Cardiac muscle cell (in vitro differentiated cells and primary cell): ENCODE measurements around the gene ATP6V0C. TPM values are rescaled to one million over a fixed set of nuclear protein-coding genes. Genes with fewer than 3 reads are reported as not detected.
A peak's percentile ranks its signal among the peaks of the same experiment; 100 is the strongest.

Experiments used
- DNase-seq, 2 donors: peaks; one replicate each; pipeline versions ENCODE4 v3.0.0 to v3.0.0-alpha.2; 2010 to 2017; ENCODE audit warnings: low read depth in 1 of 2, low spot score in 1 of 2
- H3K27ac ChIP-seq: fragments of 200-600 bp; sonication (generic); 2 replicates; pipeline ENCODE4 v1.5.1; 2016
- H3K27me3 ChIP-seq: fragments of 200-600 bp; sonication (generic); 2 replicates; pipeline ENCODE4 v1.6.0; 2016; ENCODE audit warnings: control low read depth
- H3K36me3 ChIP-seq: fragments of 200-600 bp; sonication (generic); 2 replicates; pipeline ENCODE4 v1.5.1; 2016; ENCODE audit warnings: control low read depth
- H3K4me1 ChIP-seq: fragments of 200-600 bp; sonication (generic); 2 replicates; pipeline ENCODE4 v1.8.1; 2017; ENCODE audit warnings: low read depth, mild to moderate bottlenecking, mixed run types
- H3K4me3 ChIP-seq: fragments of 200-600 bp; sonication (generic); 2 replicates; pipeline ENCODE4 v1.5.1; 2016; ENCODE audit warnings: mild to moderate bottlenecking
- H3K9me3 ChIP-seq: fragments of 200-600 bp; sonication (generic); 2 replicates; pipeline ENCODE4 v1.5.1; 2017; ENCODE audit warnings: low read depth, mild to moderate bottlenecking, control low read depth
- CTCF ChIP-seq: IDR thresholded peaks from 2 replicates; pipeline ENCODE4 v1.5.1; 2012; ENCODE audit warnings: low read depth, mild to moderate bottlenecking, low read length
- polyA plus RNA-seq: library from polyadenylated mRNA; unstranded; fragments of >200 nt; fragmentation: Nextera tagmentation; extraction: Ambion mirVana; gene quantifications from 2 replicates; pipeline ENCODE4 v1.2.1, GENCODE V29; 2016
- total RNA-seq: library from RNA; depleted of rRNA; stranded (reverse); fragments of >200 nt; gene quantifications from 2 replicates; pipeline ENCODE4 v1.2.3, GENCODE V29; 2016

Gene ATP6V0C
- total and polyA plus RNA-seq, 2 experiments from 2014 or later = 92.4 to 281 TPM

GRCh38 chr16:2473446-2473926 lies 40.3 kb upstream of the ATP6V0C start:
- Histone ChIP-seq H3K27ac (no peak overlapping the region), H3K4me1 (peaks cover 35% of the 10 kb centered on the region), H3K36me3 (no peaks in the 10 kb centered on the region), H3K9me3 (no peaks in the 10 kb centered on the region), H3K27me3 (peaks cover 15% of the 10 kb centered on the region), H3K4me3 (peak overlapping the region; percentile 99)
- no peak for DNase-seq
- no peak for TF ChIP-seq CTCF

- peak; percentile 39 to 74 for DNase-seq
- Histone ChIP-seq H3K4me1 (peaks cover 28% of the 10 kb centered on the region), H3K36me3 (no peaks in the 10 kb centered on the region), H3K4me3 (peak overlapping the region; percentile 99), H3K27me3 (peaks cover 15% of the 10 kb centered on the region), H3K27ac (peak overlapping the region; percentile 81), H3K9me3 (no peaks in the 10 kb centered on the region)
- TF ChIP-seq CTCF = peak; percentile 8
Observed at GRCh38 chr16:2473999-2474876, 39.5 kb upstream of the ATP6V0C start.

- H3K36me3 ChIP-seq = no peaks in the 10 kb centered on the region
- peak within 1 kb of the TSS; percentile 81 for H3K27ac ChIP-seq
- no peaks in the 10 kb centered on the region for H3K9me3 ChIP-seq
- no peak for TF ChIP-seq CTCF
- H3K4me3 ChIP-seq = peak within 1 kb of the TSS; percentile 99
- H3K4me1 ChIP-seq = peaks cover 22% of the 10 kb centered on the region
- peak; percentile 86 to 93 for DNase-seq
- peaks cover 15% of the 10 kb centered on the region for H3K27me3 ChIP-seq
Observed at GRCh38 chr16:2474877-2475412, 38.8 kb upstream of the ATP6V0C start, which contains the start of gene TBC1D24. Gene TBC1D24, plus strand, starts transcription at chr16:2475127. Its CDS starts 21,022 bp downstream, at chr16:2496149.

GRCh38 chr16:2475413-2476344 lies 38.1 kb upstream of the ATP6V0C start:
- no peaks in the 10 kb centered on the region for H3K36me3 ChIP-seq
- H3K9me3 ChIP-seq = no peaks in the 10 kb centered on the region
- H3K27me3 ChIP-seq = peaks cover 15% of the 10 kb centered on the region
- peak overlapping the region; percentile 99 for H3K4me3 ChIP-seq
- peak in 1 of 2 donors; percentile 34 for DNase-seq
- H3K27ac ChIP-seq = no peak overlapping the region
- TF ChIP-seq CTCF = no peak
- H3K4me1 ChIP-seq = peaks cover 18% of the 10 kb centered on the region

- peaks cover 14% of the 10 kb centered on the region for H3K4me1 ChIP-seq
- no peak for DNase-seq
- H3K9me3 ChIP-seq = no peaks in the 10 kb centered on the region
- no peak for TF ChIP-seq CTCF
- H3K27ac ChIP-seq = no peak overlapping the region
- peaks cover 15% of the 10 kb centered on the region for H3K27me3 ChIP-seq
- H3K36me3 ChIP-seq = no peaks in the 10 kb centered on the region
- H3K4me3 ChIP-seq = no peak overlapping the region
Observed at GRCh38 chr16:2476345-2476720, 37.4 kb upstream of the ATP6V0C start.
